Posterior vena cava (tissue), 2 donors: ENCODE measurements around the gene BATF3. TPM values are rescaled to one million over a fixed set of nuclear protein-coding genes. Genes with fewer than 3 reads are reported as not detected.
"Not testable (repeated sequence)": the region's sequence is repeated elsewhere in the genome, so short reads cannot be mapped to it uniquely, and the experiment has no call there.

ENCODE experiments used
- DNase-seq: peaks from one replicate; pipeline ENCODE4 v3.0.0-alpha.2; 2020; ENCODE audit warnings: low spot score
- intact Hi-C, 2 donors: fragments of 100-400 bp; cut with DNase I; formaldehyde crosslinking; loops; one replicate each; pipeline versions ENCODE4 v1.14.1 to v1.14.2; 2022 to 2023
- total RNA-seq, 2 donors: library from RNA; stranded (reverse); fragmentation: NEBNext Ultra II Directional; extraction: Animal tissue kit (Norgen Biotek cat#: 25700); gene quantifications; one replicate each; pipeline ENCODE4 v1.2.1, GENCODE V29; 2021
- donor health status: DM: yes; HTN: yes; CAD: no.
- donor health status: DM: yes; HTN: yes; CAD: no.

BATF3 gene
- total RNA-seq, 2 donors from 2014 or later: 10.8 to 20.1 TPM

DNA sequence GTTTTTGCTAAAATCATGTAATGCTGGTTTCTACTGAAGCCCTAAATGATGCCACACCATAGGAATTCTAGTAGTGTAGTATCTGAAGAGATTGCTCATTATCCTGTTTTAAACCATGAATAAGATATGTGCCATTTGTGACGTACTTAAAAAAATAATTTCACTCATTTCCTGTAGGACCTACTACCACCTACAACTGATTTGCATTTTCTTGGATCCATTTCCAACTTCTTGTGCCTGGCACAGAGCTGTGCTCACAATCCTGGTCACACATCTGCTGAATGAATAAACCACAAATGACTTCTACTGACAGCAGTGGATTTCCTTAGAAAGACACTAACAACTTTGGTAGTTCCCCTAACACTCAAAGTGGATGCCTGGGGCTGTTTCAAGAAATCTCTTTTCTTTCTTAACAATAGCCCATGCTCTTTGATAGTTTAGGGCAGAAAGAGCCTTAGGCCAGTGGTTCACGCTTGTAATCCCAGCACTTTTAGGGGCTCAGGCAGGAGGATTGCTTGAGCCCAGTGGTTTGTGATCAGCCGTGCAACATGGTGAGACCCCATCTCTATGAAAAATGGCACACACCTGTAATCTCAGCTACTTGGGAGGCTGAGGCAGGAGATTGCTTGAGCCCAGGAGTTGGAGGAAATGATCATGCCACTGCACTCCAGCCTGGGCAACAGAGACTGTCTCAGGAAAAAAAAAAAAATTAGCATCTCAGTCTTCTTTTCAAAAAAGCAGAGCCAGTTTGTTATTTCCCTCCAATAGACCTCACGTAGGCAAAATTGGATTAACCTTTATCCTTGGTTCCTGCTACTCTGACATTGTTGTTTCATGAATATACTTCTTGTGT lies 13.0 kb upstream of the BATF3 start:
- intact Hi-C loops: no loop called here
- no peak for DNase-seq

- DNase-seq, intact Hi-C loops: not testable (repeated sequence)
These were observed 12.3 kb upstream of the BATF3 start for GRCh38 chr1:212711974-212712373.

- intact Hi-C loops: no loop called here
- no peak for DNase-seq
These were observed 10.9 kb upstream of the BATF3 start for GRCh38 chr1:212710566-212710965.

GRCh38 chr1:212703991-212704564 lies 4.4 kb upstream of the BATF3 start:
- intact Hi-C loops: no loop called here

DNA sequence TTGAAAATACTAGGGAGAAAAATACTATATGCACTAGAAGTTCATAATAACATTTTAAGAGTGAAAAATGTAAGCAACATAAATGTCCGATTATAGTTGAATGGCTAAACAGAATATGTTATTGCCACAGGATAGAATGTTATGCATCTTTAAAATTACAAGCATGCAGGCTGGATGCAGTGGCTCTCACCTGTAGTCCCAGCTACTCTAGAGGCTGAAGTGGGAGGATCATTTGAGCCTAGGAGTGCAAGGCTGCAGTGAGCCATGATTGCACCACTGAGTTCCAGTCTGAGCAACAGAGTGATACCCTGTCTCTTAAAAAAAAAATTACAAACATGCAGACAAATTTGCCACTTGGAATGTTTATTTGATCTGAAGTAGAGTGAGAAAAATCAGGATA lies 3.0 kb upstream of the BATF3 start:
- intact Hi-C loops: no loop called here
- DNase-seq: no peak

More at GRCh38 chr1:212703991-212704564, 4.4 kb upstream of the BATF3 start:
- no peak for DNase-seq

GRCh38 chr1:212701910-212702309 lies 2.3 kb upstream of the BATF3 start:
- intact Hi-C loops: no loop called here
- no peak for DNase-seq

DNA sequence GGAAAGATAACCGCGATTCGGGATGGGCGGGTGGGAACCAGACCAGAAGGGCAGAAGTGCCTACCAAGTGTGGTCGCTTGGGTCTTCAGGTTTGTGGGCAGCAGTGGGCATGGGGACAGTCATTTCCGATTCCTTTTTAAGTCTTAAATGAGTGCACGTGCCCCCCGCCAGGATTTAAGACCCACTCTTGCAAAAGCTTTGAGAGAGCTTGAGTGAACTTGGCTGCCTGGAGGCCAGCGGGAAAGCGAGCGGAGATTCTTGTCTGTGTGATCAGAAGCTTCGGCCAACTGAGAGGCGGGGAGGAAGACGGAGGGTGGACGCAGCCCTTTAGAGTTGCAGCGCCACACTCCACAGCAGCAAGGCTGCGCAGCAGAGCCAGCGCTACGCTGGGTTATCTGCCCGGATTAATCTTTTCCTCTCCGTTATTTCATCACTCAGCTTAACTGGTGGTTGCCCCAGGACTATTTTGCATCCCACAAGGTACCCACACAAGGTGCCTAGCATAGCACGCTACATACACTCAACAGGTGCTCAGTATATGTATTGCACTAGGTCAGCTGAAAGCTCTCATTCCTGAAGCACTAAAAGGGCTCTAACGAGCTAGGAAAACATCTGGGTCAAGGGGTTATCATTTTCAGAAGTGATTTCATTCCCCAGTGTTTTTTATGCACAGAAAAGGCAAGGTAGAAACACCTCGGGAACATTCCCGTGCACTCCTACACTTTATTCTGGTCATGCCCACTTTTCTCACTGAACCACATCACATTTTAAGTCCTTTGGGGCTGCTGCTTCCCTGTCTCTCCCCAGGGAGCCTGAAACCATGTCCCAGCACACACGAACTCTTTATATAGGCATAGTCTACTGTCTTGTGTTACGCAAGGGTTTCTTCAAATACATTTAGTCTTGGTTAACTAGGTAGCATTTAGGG lies 1.5 kb upstream of the BATF3 start:
- DNase-seq: peak; percentile 90
- intact Hi-C loops: no loop called here

GRCh38 chr1:212700223-212700891 lies 717 bp upstream of the BATF3 start:
- DNase-seq: peak; percentile 92
- intact Hi-C loops: no loop called here

- intact Hi-C loops: no loop called here
- peak; percentile 88 for DNase-seq
These were observed 476 bp downstream of the BATF3 start for GRCh38 chr1:212699104-212699624.

- intact Hi-C loops: no loop called here
- DNase-seq: no peak
These were observed 1.1 kb downstream of the BATF3 start for GRCh38 chr1:212698467-212699103.

- DNase-seq: no peak
- intact Hi-C loops: no loop called here
These were observed 2.8 kb downstream of the BATF3 start for GRCh38 chr1:212696721-212697331.

- intact Hi-C loops: no loop called here
- DNase-seq: no peak
These were observed 6.6 kb downstream of the BATF3 start for GRCh38 chr1:212692774-212693644.

GRCh38 chr1:212691561-212692071 lies 8.0 kb downstream of the BATF3 start:
- no peak for DNase-seq
- intact Hi-C loops: no loop called here

DNA sequence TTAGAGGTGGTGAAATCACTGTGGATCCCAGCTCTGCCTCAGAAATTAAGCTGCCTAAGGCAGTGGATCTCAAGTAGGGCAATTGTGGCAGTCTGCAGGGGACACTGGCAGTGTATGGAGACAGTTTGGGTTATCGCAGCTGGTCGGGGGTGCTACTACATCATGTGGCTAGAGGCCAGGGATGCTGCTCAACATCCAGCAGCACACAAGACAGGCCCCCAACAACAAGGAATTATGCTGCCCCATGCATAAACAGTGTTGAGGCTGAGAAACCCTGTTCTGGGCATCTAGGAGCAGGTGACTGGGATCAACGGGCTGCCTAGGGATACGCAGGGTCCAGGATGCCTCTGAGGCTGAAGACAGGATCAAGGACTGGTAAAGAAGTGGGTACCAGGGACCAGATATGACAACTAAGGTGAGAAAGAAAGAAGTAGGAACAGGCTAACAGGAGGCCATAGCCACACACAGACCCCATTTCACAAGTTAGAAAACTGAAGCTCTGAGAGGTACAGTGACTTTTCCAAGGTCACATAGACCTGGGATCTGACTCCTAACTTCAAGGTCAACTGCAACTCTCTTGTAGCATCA lies 8.7 kb downstream of the BATF3 start:
- intact Hi-C loops: no loop called here
- no peak for DNase-seq

GRCh38 chr1:212689758-212690529 lies 9.7 kb downstream of the BATF3 start:
- DNase-seq: no peak
- intact Hi-C loops: no loop called here

- intact Hi-C loops: no loop called here
- DNase-seq: no peak
These were observed 10.4 kb downstream of the BATF3 start for GRCh38 chr1:212689196-212689725.
